Measurements from ENCODE around the gene C17orf113.

DNA sequence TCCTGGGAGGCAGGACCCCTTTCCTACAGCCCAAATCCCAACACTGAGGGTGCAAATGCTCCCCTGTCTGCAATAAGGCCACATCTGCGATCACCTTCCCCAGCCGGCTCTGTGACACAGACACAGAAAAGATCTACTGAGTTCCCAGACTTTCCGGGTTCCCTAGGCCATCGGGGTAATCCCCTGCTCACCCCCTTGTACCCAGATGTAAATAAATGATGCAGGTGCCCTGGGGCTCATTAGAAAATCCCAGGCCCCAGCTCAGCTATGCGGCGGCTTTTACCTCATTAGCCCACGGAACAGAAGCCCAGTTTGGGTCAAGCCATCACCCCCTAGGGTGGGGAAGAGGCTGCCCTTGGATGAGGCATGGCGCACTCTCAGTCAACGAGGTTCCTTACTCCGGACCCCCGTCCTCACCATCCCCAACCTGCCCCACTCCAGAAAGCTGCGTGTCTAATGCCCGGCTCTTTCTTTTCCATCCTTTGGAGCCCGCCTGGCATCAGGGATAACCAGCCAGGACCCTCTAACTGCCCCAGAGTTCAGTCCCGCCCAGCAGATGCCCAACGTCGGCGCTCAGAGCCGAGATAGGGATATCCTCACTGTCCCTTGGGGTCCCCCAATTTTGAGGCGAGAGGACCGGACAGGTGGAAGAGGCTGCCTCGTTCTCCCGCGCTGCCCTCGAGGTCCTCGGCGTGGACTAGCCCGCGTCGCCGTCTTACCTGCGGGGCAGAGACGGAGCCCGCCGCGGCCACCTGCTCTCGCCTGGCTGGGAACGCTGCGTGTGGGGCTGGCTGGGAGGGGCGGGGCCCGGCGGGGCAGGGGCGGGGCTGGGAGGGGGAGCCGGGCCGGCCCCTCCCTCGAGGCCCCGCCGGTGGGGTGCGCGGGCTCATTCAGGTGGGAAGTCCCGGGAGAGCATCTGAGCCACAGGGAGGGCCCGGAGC, 47.6 kb upstream of the C17orf113 start, which contains the start of gene ZNF385C:
- TF ChIP-seq, protein P1, sequence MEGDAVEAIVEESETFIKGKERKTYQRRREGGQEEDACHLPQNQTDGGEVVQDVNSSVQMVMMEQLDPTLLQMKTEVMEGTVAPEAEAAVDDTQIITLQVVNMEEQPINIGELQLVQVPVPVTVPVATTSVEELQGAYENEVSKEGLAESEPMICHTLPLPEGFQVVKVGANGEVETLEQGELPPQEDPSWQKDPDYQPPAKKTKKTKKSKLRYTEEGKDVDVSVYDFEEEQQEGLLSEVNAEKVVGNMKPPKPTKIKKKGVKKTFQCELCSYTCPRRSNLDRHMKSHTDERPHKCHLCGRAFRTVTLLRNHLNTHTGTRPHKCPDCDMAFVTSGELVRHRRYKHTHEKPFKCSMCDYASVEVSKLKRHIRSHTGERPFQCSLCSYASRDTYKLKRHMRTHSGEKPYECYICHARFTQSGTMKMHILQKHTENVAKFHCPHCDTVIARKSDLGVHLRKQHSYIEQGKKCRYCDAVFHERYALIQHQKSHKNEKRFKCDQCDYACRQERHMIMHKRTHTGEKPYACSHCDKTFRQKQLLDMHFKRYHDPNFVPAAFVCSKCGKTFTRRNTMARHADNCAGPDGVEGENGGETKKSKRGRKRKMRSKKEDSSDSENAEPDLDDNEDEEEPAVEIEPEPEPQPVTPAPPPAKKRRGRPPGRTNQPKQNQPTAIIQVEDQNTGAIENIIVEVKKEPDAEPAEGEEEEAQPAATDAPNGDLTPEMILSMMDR (IDR thresholded peaks at IDR 0.05; ENCODE audit: low read depth, low read length, poor library complexity, severe bottlenecking): no peak
- no peak for TF ChIP-seq EZH2phosphoT487 (IDR thresholded peaks at IDR 0.05; ENCODE audit: borderline replicate concordance, low read length)

Data from DOHH2 (cell line).